SK-N-SH (cell line): ENCODE data around the gene ORC1. TPM values are rescaled to one million over a fixed set of nuclear protein-coding genes. Genes with fewer than 3 reads are reported as not detected.

Experiments used
- CTCF ChIA-PET: fragments of 300-600, 350-600 bp; formaldehyde crosslinking; extraction: SDS; loops from one replicate; lab custom pipeline; 2021; lab: Yijun Ruan, JAX
- POLR2A ChIA-PET: fragments of 350-600 bp; sonication (Branson Sonifier 250); formaldehyde crosslinking; extraction: SDS; loops from one replicate; lab custom pipeline; 2020; ENCODE audit warnings: antibody characterized with exemption, inconsistent platforms; lab: Yijun Ruan, JAX
- DNase-seq: peaks from one replicate; pipeline ENCODE4 v3.0.0; 2012
- H2AFZ ChIP-seq: fragments of 200-600 bp; sonication (generic); 2 replicates; pipeline ENCODE4 v1.8.1; 2016; ENCODE audit warnings: antibody characterized with exemption, mild to moderate bottlenecking, low read depth
- H3F3A ChIP-seq: fragments of 200-600 bp; sonication (generic); replicated peaks from 2 replicates; pipeline ENCODE3; 2016; ENCODE audit warnings: antibody characterized with exemption, mild to moderate bottlenecking; ENCODE audit not compliant: insufficient read depth
- H3K27ac ChIP-seq, 2 experiments: fragments of 200-500 bp in 1 of 2; fragments of 200-600 bp in 1 of 2; sonication (Bioruptor generic) in 1 of 2; sonication (generic), shearing (Covaris generic) in 1 of 2; 2 replicates each; pipeline versions ENCODE4 v1.5.1 to v1.6.1; 2014 to 2016; ENCODE audit warnings: low read depth in 2 of 2, inconsistent platforms in 1 of 2, low read length in 1 of 2, mild to moderate bottlenecking in 1 of 2, mixed read lengths in 1 of 2
- H3K27me3 ChIP-seq: fragments of 200-600 bp; sonication (generic), shearing (Covaris generic); 2 replicates; pipeline ENCODE4 v1.6.1; 2016; ENCODE audit warnings: mixed run types; ENCODE audit not compliant: insufficient read depth
- H3K36me3 ChIP-seq, 2 experiments: fragments of 200-500 bp in 1 of 2; fragments of 200-600 bp in 1 of 2; sonication (Bioruptor generic) in 1 of 2; sonication (generic) in 1 of 2; replicated peaks in 1 of 2; 2 replicates each; pipeline versions ENCODE3 to v1.5.1; 2014 to 2016; ENCODE audit warnings: low read length in 1 of 2, mild to moderate bottlenecking in 1 of 2; ENCODE audit not compliant: insufficient read depth in 2 of 2, control insufficient read depth in 1 of 2
- H3K4me1 ChIP-seq, 2 experiments: fragments of 200-500 bp in 1 of 2; fragments of 200-600 bp in 1 of 2; sonication (Bioruptor generic) in 1 of 2; sonication (generic), shearing (Covaris generic) in 1 of 2; 2 replicates each; pipeline versions ENCODE4 v1.5.1 to v1.6.1; 2014 to 2016; ENCODE audit warnings: low read depth in 1 of 2, low read length in 1 of 2, mixed run types in 1 of 2; ENCODE audit not compliant: insufficient read depth in 2 of 2, control insufficient read depth in 1 of 2
- H3K4me2 ChIP-seq: fragments of 200-600 bp; sonication (generic), shearing (Covaris generic); 2 replicates; pipeline ENCODE4 v1.6.1; 2017; ENCODE audit warnings: mixed run types
- H3K4me3 ChIP-seq, 2 experiments: fragments of 200-500 bp in 1 of 2; fragments of 200-600 bp in 1 of 2; sonication (Bioruptor generic) in 1 of 2; sonication (generic), shearing (Covaris generic) in 1 of 2; 2 replicates each; pipeline versions ENCODE4 v1.5.1 to v1.8.1; 2014 to 2016; ENCODE audit warnings: low read depth in 2 of 2, inconsistent platforms in 1 of 2, low read length in 1 of 2, mild to moderate bottlenecking in 1 of 2, mixed read lengths in 1 of 2, moderate library complexity in 1 of 2
- H3K79me2 ChIP-seq: fragments of 200-600 bp; sonication (generic); 2 replicates; pipeline ENCODE4 v1.8.1; 2017; ENCODE audit warnings: mild to moderate bottlenecking; ENCODE audit not compliant: insufficient read depth
- H3K9ac ChIP-seq: fragments of 200-600 bp; sonication (generic); 2 replicates; pipeline ENCODE4 v1.6.1; 2017; ENCODE audit warnings: mixed run types
- H3K9me2 ChIP-seq: fragments of 200-600 bp; sonication (generic); 2 replicates; pipeline ENCODE4 v1.6.1; 2017; ENCODE audit warnings: mixed run types
- H3K9me3 ChIP-seq: fragments of 200-600 bp; sonication (generic); 2 replicates; pipeline ENCODE4 v1.6.1; 2017; ENCODE audit warnings: mixed run types, mild to moderate bottlenecking, moderate library complexity
- H4K20me1 ChIP-seq: fragments of 200-600 bp; sonication (generic); 2 replicates; pipeline ENCODE4 v1.6.1; 2017; ENCODE audit warnings: mild to moderate bottlenecking, mixed run types; ENCODE audit not compliant: insufficient read depth
- CHD2 ChIP-seq: fragments of 150-350 bp; IDR thresholded peaks from 2 replicates; pipeline ENCODE4 v1.6.1; 2018; ENCODE audit warnings: low read length; ENCODE audit not compliant: partially characterized antibody
- ELF1 ChIP-seq: IDR thresholded peaks from 2 replicates; pipeline ENCODE4 v1.4.0; 2012
- EZH2phosphoT487 ChIP-seq: fragments of 200-600 bp; sonication (generic); IDR thresholded peaks from 2 replicates; pipeline ENCODE4 v1.6.1; 2017; ENCODE audit warnings: low read depth, mixed run types, mild to moderate bottlenecking, antibody characterized with exemption, moderate library complexity, borderline replicate concordance
- GABPA ChIP-seq: IDR thresholded peaks from 2 replicates; pipeline ENCODE4 v1.4.0; 2012; ENCODE audit warnings: low read depth, mild to moderate bottlenecking
- JUND ChIP-seq: IDR thresholded peaks from 2 replicates; pipeline ENCODE4 v1.4.0; 2012
- RCOR1 ChIP-seq: fragments of 150-350 bp; IDR thresholded peaks from 2 replicates; pipeline ENCODE4 v1.6.1; 2017; ENCODE audit warnings: antibody characterized with exemption, low read length
- RFX5 ChIP-seq: IDR thresholded peaks from 2 replicates; pipeline ENCODE4 v1.6.1; 2012; ENCODE audit warnings: mild to moderate bottlenecking, improper control_type of control experiment, low read length
- RXRA ChIP-seq: IDR thresholded peaks from 2 replicates; pipeline ENCODE4 v1.4.0; 2012; ENCODE audit warnings: low read depth, mild to moderate bottlenecking, borderline replicate concordance
- SIN3A ChIP-seq: IDR thresholded peaks from 2 replicates; pipeline ENCODE4 v1.6.1; 2012; ENCODE audit warnings: low read depth, mild to moderate bottlenecking, low read length, moderate library complexity, borderline replicate concordance
- SMC3 ChIP-seq: IDR thresholded peaks from 2 replicates; pipeline ENCODE4 v1.6.1; 2012; ENCODE audit warnings: low read depth, low read length, improper control_type of control experiment
- TAF1 ChIP-seq: IDR thresholded peaks from 2 replicates; pipeline ENCODE4 v1.6.1; 2012; ENCODE audit warnings: low read depth, mild to moderate bottlenecking, low read length, moderate library complexity, borderline replicate concordance
- WGBS: methylation state at CpG from one replicate; pipeline ENCODE4 v1.1.6; 2017; ENCODE audit warnings: low lambda C conversion rate; 5-methylcytosine and 5-hydroxymethylcytosine counted together
- polyA plus RNA-seq, 3 experiments: library from polyadenylated mRNA; depleted of rRNA; stranded (reverse); fragments of >200 nt; gene quantifications; 2 replicates each; pipeline ENCODE4 v1.2.3, GENCODE V29; 2012
- TF ChIP-seq, protein P1 (sequence below): fragments of 150-350 bp; IDR thresholded peaks from 2 replicates; pipeline ENCODE4 v1.6.1; 2017; ENCODE audit warnings: antibody characterized with exemption, low read length, low read depth, borderline replicate concordance
- TF ChIP-seq, protein P2 (sequence below): IDR thresholded peaks from 2 replicates; pipeline ENCODE4; 2012
- TF ChIP-seq, protein P3 (sequence below): IDR thresholded peaks from 2 replicates; pipeline ENCODE4 v1.4.0; 2012; ENCODE audit warnings: low read depth
- TF ChIP-seq, protein P4 (sequence below): IDR thresholded peaks from 2 replicates; pipeline ENCODE4 v1.6.1; 2012; ENCODE audit warnings: mild to moderate bottlenecking, low read depth, low read length, moderate library complexity

The ORC1 gene
- polyA plus RNA-seq, 1 of the 3 experiments (the other 2 are of a cell fraction), result 5.2 TPM

DNA sequence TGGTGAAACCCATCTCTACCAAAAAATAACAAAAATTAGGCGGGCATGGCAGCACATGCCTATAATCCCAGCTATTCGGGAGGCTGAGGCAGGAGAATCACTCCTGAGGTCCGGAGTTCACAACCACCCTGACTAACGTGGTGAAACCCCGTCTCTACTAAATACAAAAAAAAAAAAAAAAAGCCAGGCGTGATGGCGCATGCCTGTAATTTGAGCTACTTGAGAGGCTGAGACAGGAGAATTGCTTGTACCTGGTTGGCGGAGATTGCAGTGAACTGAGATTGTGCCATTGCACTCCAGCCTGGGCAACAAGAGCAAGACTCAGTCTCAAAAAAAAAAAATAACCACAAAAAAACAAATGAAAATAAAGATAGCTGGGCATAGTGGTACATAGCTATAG lies 80.5 kb downstream of the ORC1 start:
- Histone ChIP-seq H3K4me3 (no peak overlapping the region), H3K4me2 (no peak overlapping the region), H3K36me3 (no peaks in the 10 kb centered on the region), H3K4me1 (no peaks in the 10 kb centered on the region; a peak in 1 of 4 replicates), H3K27me3 (no peaks in the 10 kb centered on the region), H4K20me1 (no peaks in the 10 kb centered on the region), H3K9me2 (no peaks in the 10 kb centered on the region), H2AFZ (no peak overlapping the region), H3K27ac (no peak overlapping the region), H3F3A (peaks cover 7% of the 10 kb centered on the region), H3K79me2 (no peaks in the 10 kb centered on the region), H3K9me3 (no peaks in the 10 kb centered on the region), H3K9ac (no peak overlapping the region)
- POLR2A ChIA-PET, result interaction anchor here (0.6 kb wide), 1 partner anchor 147 kb away, joined by 3 read pairs; no protein-coding TSS in a partner anchor
- CTCF ChIA-PET, result interaction anchor here (0.7 to 1.5 kb wide), 3 partner anchors 25 to 362 kb away, joined by 3 read pairs; no protein-coding TSS in a partner anchor
- WGBS, result 95% methylated on average over 8 of the region's 8 CpGs
- TF ChIP-seq TAF1, result no peak
- TF ChIP-seq, protein P1, sequence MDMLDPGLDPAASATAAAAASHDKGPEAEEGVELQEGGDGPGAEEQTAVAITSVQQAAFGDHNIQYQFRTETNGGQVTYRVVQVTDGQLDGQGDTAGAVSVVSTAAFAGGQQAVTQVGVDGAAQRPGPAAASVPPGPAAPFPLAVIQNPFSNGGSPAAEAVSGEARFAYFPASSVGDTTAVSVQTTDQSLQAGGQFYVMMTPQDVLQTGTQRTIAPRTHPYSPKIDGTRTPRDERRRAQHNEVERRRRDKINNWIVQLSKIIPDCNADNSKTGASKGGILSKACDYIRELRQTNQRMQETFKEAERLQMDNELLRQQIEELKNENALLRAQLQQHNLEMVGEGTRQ, result no peak
- TF ChIP-seq SIN3A, result no peak
- TF ChIP-seq JUND, result no peak
- no peak for TF ChIP-seq SMC3
- no peak for TF ChIP-seq CHD2
- TF ChIP-seq, protein P2, sequence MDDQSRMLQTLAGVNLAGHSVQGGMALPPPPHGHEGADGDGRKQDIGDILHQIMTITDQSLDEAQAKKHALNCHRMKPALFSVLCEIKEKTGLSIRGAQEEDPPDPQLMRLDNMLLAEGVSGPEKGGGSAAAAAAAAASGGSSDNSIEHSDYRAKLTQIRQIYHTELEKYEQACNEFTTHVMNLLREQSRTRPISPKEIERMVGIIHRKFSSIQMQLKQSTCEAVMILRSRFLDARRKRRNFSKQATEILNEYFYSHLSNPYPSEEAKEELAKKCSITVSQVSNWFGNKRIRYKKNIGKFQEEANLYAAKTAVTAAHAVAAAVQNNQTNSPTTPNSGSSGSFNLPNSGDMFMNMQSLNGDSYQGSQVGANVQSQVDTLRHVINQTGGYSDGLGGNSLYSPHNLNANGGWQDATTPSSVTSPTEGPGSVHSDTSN, result no peak
- TF ChIP-seq RCOR1, result no peak
- TF ChIP-seq ELF1, result no peak
- no peak for TF ChIP-seq GABPA
- TF ChIP-seq, protein P3, sequence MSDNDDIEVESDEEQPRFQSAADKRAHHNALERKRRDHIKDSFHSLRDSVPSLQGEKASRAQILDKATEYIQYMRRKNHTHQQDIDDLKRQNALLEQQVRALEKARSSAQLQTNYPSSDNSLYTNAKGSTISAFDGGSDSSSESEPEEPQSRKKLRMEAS, result no peak
- no peak for TF ChIP-seq RXRA
- TF ChIP-seq, protein P4, sequence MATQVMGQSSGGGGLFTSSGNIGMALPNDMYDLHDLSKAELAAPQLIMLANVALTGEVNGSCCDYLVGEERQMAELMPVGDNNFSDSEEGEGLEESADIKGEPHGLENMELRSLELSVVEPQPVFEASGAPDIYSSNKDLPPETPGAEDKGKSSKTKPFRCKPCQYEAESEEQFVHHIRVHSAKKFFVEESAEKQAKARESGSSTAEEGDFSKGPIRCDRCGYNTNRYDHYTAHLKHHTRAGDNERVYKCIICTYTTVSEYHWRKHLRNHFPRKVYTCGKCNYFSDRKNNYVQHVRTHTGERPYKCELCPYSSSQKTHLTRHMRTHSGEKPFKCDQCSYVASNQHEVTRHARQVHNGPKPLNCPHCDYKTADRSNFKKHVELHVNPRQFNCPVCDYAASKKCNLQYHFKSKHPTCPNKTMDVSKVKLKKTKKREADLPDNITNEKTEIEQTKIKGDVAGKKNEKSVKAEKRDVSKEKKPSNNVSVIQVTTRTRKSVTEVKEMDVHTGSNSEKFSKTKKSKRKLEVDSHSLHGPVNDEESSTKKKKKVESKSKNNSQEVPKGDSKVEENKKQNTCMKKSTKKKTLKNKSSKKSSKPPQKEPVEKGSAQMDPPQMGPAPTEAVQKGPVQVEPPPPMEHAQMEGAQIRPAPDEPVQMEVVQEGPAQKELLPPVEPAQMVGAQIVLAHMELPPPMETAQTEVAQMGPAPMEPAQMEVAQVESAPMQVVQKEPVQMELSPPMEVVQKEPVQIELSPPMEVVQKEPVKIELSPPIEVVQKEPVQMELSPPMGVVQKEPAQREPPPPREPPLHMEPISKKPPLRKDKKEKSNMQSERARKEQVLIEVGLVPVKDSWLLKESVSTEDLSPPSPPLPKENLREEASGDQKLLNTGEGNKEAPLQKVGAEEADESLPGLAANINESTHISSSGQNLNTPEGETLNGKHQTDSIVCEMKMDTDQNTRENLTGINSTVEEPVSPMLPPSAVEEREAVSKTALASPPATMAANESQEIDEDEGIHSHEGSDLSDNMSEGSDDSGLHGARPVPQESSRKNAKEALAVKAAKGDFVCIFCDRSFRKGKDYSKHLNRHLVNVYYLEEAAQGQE, result no peak
- no peak for TF ChIP-seq EZH2phosphoT487
- TF ChIP-seq RFX5, result no peak
- DNase-seq, result no peak

Other genes with a start within 250 kb of the ORC1 start
- 16.6 and 18.7 TPM in 2 replicates for gene CC2D1B, start 38.2 kb downstream of the ORC1 start, polyA plus RNA-seq (2012; rRNA removed)
- 20.4 and 24.3 TPM in 2 replicates for gene PRPF38A, start 179 bp upstream of the ORC1 start, polyA plus RNA-seq (2012; rRNA removed)
- gene TUT4, start 148.7 kb upstream of the ORC1 start, polyA plus RNA-seq (2012; rRNA removed), result 27.2 and 28.3 TPM in 2 replicates
- 5.7 and 6.2 TPM in 2 replicates for gene GPX7, start 197.9 kb upstream of the ORC1 start, polyA plus RNA-seq (2012; rRNA removed)
- 0.07 TPM in 1 of 2 replicates, not detected in the other for gene SHISAL2A, start 228.7 kb upstream of the ORC1 start, polyA plus RNA-seq (2012; rRNA removed)